Ascending aorta (tissue), 2 donors: ENCODE results near the gene BMAL1. TPM values are rescaled to one million over a fixed set of nuclear protein-coding genes. Genes with fewer than 3 reads are reported as not detected.

Source experiments
- DNase-seq, 2 donors: peaks; one replicate each; pipeline ENCODE4 v3.0.0-alpha.2; 2019; ENCODE audit warnings: low spot score in 2 of 2
- H3K27ac ChIP-seq, 2 donors: fragments of 200-600 bp; sonication (generic); one replicate each; pipeline ENCODE4 v1.5.1; 2016 to 2017; ENCODE audit warnings: mild to moderate bottlenecking in 1 of 2
- H3K27me3 ChIP-seq: fragments of 200-600 bp; sonication (generic); one replicate; pipeline ENCODE4 v1.5.1; 2017
- H3K36me3 ChIP-seq, 2 donors: fragments of 200-600 bp; sonication (generic); one replicate each; pipeline ENCODE4 v1.5.1; 2016
- H3K4me1 ChIP-seq, 2 donors: fragments of 200-600 bp; sonication (generic); one replicate each; pipeline ENCODE4 v1.5.1; 2016 to 2017; ENCODE audit warnings: mild to moderate bottlenecking in 1 of 2
- H3K4me3 ChIP-seq, 2 donors: fragments of 200-600 bp; sonication (generic); one replicate each; pipeline ENCODE4 v1.5.1; 2016 to 2017; ENCODE audit warnings: mild to moderate bottlenecking in 1 of 2
- H3K9me3 ChIP-seq, 2 donors: fragments of 200-600 bp; sonication (generic); one replicate each; pipeline ENCODE4 v1.5.1; 2016
- intact Hi-C: fragments of 100-400 bp; cut with DNase I; formaldehyde crosslinking; loops from one replicate; pipeline ENCODE4 v1.15.1; 2023
- total RNA-seq: library from RNA; depleted of rRNA; stranded (reverse); fragments of >200 nt; gene quantifications from one replicate; pipeline ENCODE4 v1.1.0, GENCODE V29; 2016
- TF ChIP-seq, protein P1 (sequence below), 3 experiments: fragments of 200-600 bp in 2 of 3; fragments of 450-650 bp in 1 of 3; sonication (generic) in 2 of 3; IDR thresholded peaks; one replicate each; pipeline ENCODE4 v1.5.1; 2016 to 2019; ENCODE audit warnings: antibody characterized with exemption in 3 of 3, mild to moderate bottlenecking in 1 of 3, moderate library complexity in 1 of 3

The BMAL1 gene
- total RNA-seq, 1 donor from 2014 or later = 15.9 TPM

GRCh38 chr11:13298765-13299164, 21.2 kb downstream of the BMAL1 start:
- intact Hi-C loops = no loop called here
- no peaks in the 10 kb centered on the region for H3K27me3 ChIP-seq
- peaks cover 0 to 3% of the 10 kb centered on the region in 2 donors for H3K4me1 ChIP-seq
- no peak overlapping the region for H3K27ac ChIP-seq
- no peaks in the 10 kb centered on the region for H3K9me3 ChIP-seq
- H3K4me3 ChIP-seq = no peak overlapping the region
- TF ChIP-seq, protein P1, sequence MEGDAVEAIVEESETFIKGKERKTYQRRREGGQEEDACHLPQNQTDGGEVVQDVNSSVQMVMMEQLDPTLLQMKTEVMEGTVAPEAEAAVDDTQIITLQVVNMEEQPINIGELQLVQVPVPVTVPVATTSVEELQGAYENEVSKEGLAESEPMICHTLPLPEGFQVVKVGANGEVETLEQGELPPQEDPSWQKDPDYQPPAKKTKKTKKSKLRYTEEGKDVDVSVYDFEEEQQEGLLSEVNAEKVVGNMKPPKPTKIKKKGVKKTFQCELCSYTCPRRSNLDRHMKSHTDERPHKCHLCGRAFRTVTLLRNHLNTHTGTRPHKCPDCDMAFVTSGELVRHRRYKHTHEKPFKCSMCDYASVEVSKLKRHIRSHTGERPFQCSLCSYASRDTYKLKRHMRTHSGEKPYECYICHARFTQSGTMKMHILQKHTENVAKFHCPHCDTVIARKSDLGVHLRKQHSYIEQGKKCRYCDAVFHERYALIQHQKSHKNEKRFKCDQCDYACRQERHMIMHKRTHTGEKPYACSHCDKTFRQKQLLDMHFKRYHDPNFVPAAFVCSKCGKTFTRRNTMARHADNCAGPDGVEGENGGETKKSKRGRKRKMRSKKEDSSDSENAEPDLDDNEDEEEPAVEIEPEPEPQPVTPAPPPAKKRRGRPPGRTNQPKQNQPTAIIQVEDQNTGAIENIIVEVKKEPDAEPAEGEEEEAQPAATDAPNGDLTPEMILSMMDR (IDR thresholded peaks at IDR 0.05) = no peak
- no peak for DNase-seq
- H3K36me3 ChIP-seq = no peaks in the 10 kb centered on the region

- no peak for DNase-seq
- Histone ChIP-seq H3K4me3 (no peak overlapping the region), H3K4me1 (peaks cover 0 to 9% of the 10 kb centered on the region in 2 donors), H3K9me3 (no peaks in the 10 kb centered on the region), H3K27me3 (no peaks in the 10 kb centered on the region), H3K36me3 (no peaks in the 10 kb centered on the region), H3K27ac (no peak overlapping the region)
- intact Hi-C loops = no loop called here
- TF ChIP-seq, protein P1 (IDR thresholded peaks at IDR 0.05) = no peak
Measured at GRCh38 chr11:13301522-13301921, 23.9 kb downstream of the BMAL1 start.

DNA sequence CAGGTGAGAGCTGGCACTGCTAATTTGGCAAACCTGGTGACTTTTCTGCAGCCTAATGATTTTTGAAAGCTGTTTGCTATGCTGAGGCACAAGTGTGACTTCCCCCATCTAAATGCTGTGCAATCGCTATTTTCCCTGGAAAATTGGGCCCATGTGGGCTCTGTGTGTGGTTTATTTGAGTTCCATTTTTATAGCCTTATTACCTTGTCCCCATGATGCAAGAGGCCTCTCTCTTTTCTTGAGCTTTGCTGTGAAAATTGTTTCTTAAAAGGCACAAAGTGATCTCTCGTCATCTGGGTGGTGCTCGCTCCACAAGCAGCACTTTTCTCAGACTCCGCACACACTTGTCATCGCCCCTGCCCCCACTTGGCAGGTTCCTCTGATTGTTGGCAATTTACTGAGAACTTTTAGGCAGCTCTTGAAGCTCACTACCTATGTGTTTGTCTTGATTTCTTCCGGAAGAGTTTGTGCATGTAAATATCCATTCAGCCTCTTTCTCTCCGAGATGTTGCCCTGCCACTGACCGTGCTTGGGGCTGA, 24.9 kb downstream of the BMAL1 start:
- intact Hi-C loops = no loop called here
- H3K36me3 ChIP-seq = no peaks in the 10 kb centered on the region
- no peak for DNase-seq
- no peaks in the 10 kb centered on the region for H3K9me3 ChIP-seq
- TF ChIP-seq, protein P1 (IDR thresholded peaks at IDR 0.05) = no peak
- H3K4me1 ChIP-seq = peaks cover 0 to 10% of the 10 kb centered on the region in 2 donors
- H3K27ac ChIP-seq = no peak overlapping the region
- H3K27me3 ChIP-seq = no peaks in the 10 kb centered on the region
- no peak overlapping the region for H3K4me3 ChIP-seq

- H3K4me1 ChIP-seq = peaks cover 0 to 8% of the 10 kb centered on the region in 2 donors
- H3K4me3 ChIP-seq = no peak overlapping the region
- H3K9me3 ChIP-seq = no peaks in the 10 kb centered on the region
- intact Hi-C loops = no loop called here
- TF ChIP-seq, protein P1 (IDR thresholded peaks at IDR 0.05) = no peak
- no peaks in the 10 kb centered on the region for H3K36me3 ChIP-seq
- H3K27ac ChIP-seq = no peak overlapping the region
- H3K27me3 ChIP-seq = no peaks in the 10 kb centered on the region
- no peak for DNase-seq
Measured at GRCh38 chr11:13303668-13304649, 26.4 kb downstream of the BMAL1 start.

- TF ChIP-seq, protein P1 (IDR thresholded peaks at IDR 0.05) = no peak
- DNase-seq = no peak
- Histone ChIP-seq H3K4me3 (no peak overlapping the region), H3K4me1 (peaks cover 0 to 8% of the 10 kb centered on the region in 2 donors), H3K27me3 (no peaks in the 10 kb centered on the region), H3K27ac (no peak overlapping the region), H3K36me3 (no peaks in the 10 kb centered on the region), H3K9me3 (no peaks in the 10 kb centered on the region)
- intact Hi-C loops = no loop called here
Measured at GRCh38 chr11:13304655-13305335, 27.2 kb downstream of the BMAL1 start.
